HG03439 (cell line): ENCODE data around the gene RAB32.

Source experiments
- ATAC-seq: cut with Tn5 transposase; IDR thresholded peaks from one replicate; pipeline ENCODE4 v1.9.1; 2021; ENCODE audit warnings: mild to moderate bottlenecking, moderate library complexity; ENCODE audit not compliant: unreplicated experiment

RAB32 gene

DNA sequence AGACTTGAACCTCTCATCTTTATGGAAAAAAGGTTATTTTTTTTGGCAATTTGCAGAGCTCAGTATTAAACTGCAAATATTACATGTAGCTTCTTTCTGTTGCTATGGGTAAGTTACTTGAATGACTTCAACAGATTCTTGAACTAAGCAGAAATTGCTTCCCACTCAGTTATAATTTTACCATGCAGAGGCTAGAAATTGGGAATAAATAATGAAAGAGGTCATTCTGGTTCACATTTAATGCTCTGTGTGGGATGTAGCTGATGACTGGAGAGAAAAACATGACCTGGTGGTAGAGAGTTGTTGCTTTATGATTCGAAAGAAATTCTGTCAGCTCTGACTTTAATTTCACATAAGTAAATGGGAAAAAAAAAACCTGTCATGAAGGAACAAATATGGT lies 38.3 kb downstream of the RAB32 start:
- ATAC-seq: no peak

DNA sequence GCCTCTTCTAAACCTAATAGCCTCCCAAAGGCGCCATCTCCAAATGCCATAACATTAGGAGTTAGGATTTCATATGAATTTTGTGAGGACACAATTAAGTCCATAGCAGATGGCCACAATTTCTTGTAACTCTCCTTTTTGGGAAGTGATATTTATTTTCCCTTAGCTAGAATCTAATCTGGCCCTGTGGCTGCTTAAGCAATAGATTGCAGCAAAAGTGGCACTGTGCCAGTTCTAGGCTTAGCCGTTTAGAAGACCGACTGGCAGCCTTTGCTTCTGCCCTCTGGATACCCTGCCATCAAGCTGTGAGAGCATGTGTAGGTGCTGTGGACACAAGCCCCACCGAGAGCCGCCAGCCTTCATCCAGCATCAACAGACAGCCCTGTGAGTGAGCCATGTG lies 39.2 kb downstream of the RAB32 start:
- ATAC-seq: no peak

GRCh38 chr6:146583966-146584365 lies 40.3 kb downstream of the RAB32 start:
- no peak for ATAC-seq

- ATAC-seq: no peak
These were observed 43.8 kb downstream of the RAB32 start for GRCh38 chr6:146587459-146587858.

DNA sequence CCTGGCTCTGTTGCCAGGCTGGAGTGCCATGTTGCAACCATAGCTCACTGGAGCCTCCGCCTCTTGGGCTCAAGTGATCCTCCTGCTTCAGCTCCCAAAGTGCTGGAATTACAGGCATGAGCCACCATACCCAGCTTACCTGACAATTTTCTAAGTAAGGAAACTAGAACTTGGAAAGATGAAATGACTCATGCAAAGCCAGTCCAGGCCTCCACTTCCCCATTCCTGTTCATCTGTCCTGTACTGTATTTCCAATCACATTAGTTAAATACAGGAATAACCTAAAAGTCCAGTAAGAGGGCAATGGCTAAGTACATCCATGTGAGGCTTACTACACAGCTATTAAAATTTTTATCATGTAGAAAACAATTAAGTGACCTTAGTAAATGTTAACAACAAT lies 46.9 kb downstream of the RAB32 start:
- ATAC-seq: no peak

GRCh38 chr6:146592451-146592850 lies 48.8 kb downstream of the RAB32 start:
- ATAC-seq: no peak

GRCh38 chr6:146593986-146594385 lies 50.4 kb downstream of the RAB32 start:
- ATAC-seq: no peak

DNA sequence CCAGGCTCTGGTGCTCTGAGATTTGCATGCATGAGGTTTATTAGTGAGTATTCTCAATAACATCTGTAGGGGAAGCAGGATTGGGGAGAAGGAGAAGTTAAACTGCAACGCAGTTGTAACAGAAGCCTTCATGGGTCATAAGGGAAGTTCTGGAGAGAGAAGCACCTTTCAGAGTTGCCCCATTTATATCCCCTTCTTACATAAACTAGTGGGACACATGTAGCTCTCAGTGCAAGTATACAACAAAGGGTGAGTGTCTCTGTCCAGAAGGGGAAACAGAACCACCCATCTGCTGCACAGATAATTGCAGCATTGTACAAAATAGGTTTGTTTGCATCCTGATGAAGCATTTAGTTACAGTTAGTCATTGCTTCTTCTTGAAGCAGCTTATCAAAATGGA lies 50.9 kb downstream of the RAB32 start:
- ATAC-seq: no peak

DNA sequence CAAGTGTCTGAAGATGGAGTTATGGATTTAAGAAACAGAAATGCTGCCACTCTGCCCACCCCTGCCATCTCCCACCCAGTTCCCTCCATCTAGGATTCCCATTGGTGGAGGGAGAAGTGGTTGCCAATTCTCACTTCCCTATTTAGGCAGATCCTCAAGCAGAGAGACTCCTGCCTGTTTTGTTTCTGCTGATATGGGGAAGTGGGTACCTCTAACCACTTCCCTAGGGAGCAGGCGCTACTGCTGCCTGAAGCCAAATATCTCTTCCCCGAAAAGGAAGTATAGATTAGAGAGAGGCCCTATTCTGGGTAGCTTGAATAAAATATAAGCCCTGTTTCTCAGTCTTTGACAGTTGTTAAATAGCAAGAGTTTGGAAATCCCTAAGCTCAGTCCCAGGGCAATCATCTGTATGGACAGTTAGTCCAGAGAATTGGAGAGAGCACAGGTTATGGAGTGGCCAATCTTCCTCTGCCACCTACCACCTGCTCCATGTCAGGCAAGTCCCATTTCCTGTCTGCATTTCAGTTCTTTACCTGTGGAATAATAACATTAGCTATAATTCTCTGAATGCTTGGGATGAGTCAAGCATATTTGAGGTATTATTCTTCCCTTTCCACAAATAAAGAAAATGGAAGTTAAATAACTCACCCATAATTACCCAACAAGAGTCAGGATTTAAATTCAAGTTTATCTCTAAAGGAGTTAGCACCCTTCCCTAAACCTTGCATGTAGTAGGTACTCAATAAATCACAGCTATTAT lies 52.5 kb downstream of the RAB32 start:
- ATAC-seq: no peak

DNA sequence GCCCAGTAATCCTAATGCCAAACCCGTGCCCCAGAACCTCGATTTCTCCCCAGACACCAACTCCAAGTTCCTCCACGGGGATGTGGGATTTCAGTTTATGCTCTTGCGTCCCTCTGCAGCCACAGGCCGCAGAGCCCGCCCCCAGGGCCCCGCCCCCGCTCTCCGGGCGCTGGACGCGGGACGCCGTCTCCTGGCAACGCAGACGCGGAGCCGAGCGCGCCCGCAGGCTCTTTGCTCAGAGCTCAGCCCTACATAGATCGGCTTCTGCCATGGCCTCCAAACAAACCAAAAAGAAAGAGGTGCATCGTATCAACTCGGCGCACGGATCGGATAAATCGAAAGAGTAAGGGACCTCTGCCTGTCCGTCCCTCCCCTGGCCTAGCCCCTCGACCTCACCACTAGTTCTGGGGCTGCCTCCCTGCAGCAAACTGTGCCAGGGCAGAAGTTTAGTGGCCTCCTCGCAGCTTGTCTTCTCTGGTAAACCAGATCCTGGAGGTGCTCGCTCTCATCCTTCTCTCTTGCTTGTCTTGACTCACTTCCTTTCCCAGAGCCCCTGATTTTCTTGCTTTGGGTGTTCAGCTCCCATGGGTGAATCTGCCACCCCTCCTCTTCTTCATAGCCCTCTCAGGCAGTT lies 55.3 kb downstream of the RAB32 start, which contains the start of gene ADGB:
ADGB (plus strand) TSS at position 201 of the 634 bp plus-strand sequence; CDS start at position 270, 69 bp downstream.
- no peak for ATAC-seq

DNA sequence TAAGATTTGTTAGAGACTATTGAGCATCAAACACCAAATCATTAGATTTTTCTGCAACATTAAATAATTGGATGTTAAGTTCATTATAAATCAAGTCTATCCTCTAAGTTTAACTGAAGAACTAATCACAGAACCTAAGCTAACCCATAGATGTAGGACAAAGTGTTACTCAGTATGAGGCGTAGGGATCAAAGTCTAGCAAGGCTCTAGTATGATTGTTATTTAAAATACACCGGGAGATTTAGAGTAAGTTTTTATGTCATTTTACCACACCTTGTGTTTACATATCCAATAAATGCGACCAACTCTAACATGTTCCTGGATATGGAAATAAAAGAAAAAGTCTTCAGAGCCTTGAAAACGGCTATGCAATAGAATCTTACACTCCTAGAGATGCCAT lies 57.7 kb downstream of the RAB32 start:
- ATAC-seq: no peak

GRCh38 chr6:146602526-146602925 lies 58.9 kb downstream of the RAB32 start:
- ATAC-seq: no peak
